ENCODE measurements around the gene FKBP6.

Gene FKBP6

GRCh38 chr7:73340514-73340913, 12.6 kb downstream of the FKBP6 start:
- no peak for TF ChIP-seq CTCF (conservative IDR thresholded peaks at IDR 0.05; ENCODE audit: low read depth, low read length)
- no peak for DNase-seq (ENCODE audit: low read depth)
- no peak overlapping the region for H3K4me3 ChIP-seq (ENCODE audit: low read length)

- DNase-seq (ENCODE audit: low read depth), result peak; percentile 66
- H3K4me3 ChIP-seq (ENCODE audit: low read length), result no peak overlapping the region
- TF ChIP-seq CTCF (conservative IDR thresholded peaks at IDR 0.05; ENCODE audit: low read depth, low read length), result no peak
These were observed 13.9 kb downstream of the FKBP6 start for GRCh38 chr7:73341877-73342276.

GRCh38 chr7:73342645-73343044, 14.7 kb downstream of the FKBP6 start:
- no peak for DNase-seq (ENCODE audit: low read depth)
- TF ChIP-seq CTCF (conservative IDR thresholded peaks at IDR 0.05; ENCODE audit: low read depth, low read length), result peak; percentile 62
- H3K4me3 ChIP-seq (ENCODE audit: low read length), result no peak overlapping the region

GRCh38 chr7:73343671-73344380, 15.9 kb downstream of the FKBP6 start:
- DNase-seq (ENCODE audit: low read depth), result no peak
- no peak for TF ChIP-seq CTCF (conservative IDR thresholded peaks at IDR 0.05; ENCODE audit: low read depth, low read length)
- no peak overlapping the region for H3K4me3 ChIP-seq (ENCODE audit: low read length)

- DNase-seq (ENCODE audit: low read depth), result no peak
- no peak for TF ChIP-seq CTCF (conservative IDR thresholded peaks at IDR 0.05; ENCODE audit: low read depth, low read length)
- H3K4me3 ChIP-seq (ENCODE audit: low read length), result no peak overlapping the region
These were observed 17.6 kb downstream of the FKBP6 start for GRCh38 chr7:73345538-73345937.

- TF ChIP-seq CTCF (conservative IDR thresholded peaks at IDR 0.05; ENCODE audit: low read depth, low read length), result no peak
- no peak overlapping the region for H3K4me3 ChIP-seq (ENCODE audit: low read length)
- no peak for DNase-seq (ENCODE audit: low read depth)
These were observed 18.0 kb downstream of the FKBP6 start for GRCh38 chr7:73345951-73346350.

- no peak for DNase-seq (ENCODE audit: low read depth)
- TF ChIP-seq CTCF (conservative IDR thresholded peaks at IDR 0.05; ENCODE audit: low read depth, low read length), result no peak
- H3K4me3 ChIP-seq (ENCODE audit: low read length), result no peak overlapping the region
These were observed 21.8 kb downstream of the FKBP6 start for GRCh38 chr7:73349763-73350162.

Data from retinal pigment epithelial cell (primary cell).